Adrenal gland (tissue), 12 donors: ENCODE results near the gene SFXN5. TPM values are rescaled to one million over a fixed set of nuclear protein-coding genes. Genes with fewer than 3 reads are reported as not detected.

ENCODE experiments used
- DNase-seq, 7 donors: peaks; one replicate each; pipeline ENCODE4 v3.0.0-alpha.2; 2019 to 2020
- H3K27ac ChIP-seq, 5 donors: fragments of 200-600 bp; sonication (generic) in 4 of 5; 1 replicate in 3 of 5; 2 replicates in 2 of 5; pipeline versions ENCODE4 v1.5.1 to v1.8.0; 2016 to 2020; ENCODE audit warnings: mild to moderate bottlenecking in 1 of 5
- H3K27me3 ChIP-seq: fragments of 200-600 bp; 2 replicates; pipeline ENCODE4 v1.8.0; 2021
- H3K36me3 ChIP-seq, 2 donors: fragments of 200-600 bp; replicated peaks in 1 of 2; 1 replicate in 1 of 2; 2 replicates in 1 of 2; pipeline versions ENCODE4 v1.5.1 to v1.8.0; 2018 to 2022
- H3K4me1 ChIP-seq, 2 donors: fragments of 200-600 bp; replicated peaks in 1 of 2; 1 replicate in 1 of 2; 2 replicates in 1 of 2; pipeline versions ENCODE4 v1.5.1 to v1.8.0; 2018 to 2021
- H3K4me3 ChIP-seq, 4 donors: fragments of 200-600 bp; sonication (generic) in 3 of 4; one replicate each; pipeline ENCODE4 v1.5.1; 2016 to 2018
- H3K9me3 ChIP-seq, 3 donors: fragments of 200-600 bp; sonication (generic) in 1 of 3; replicated peaks in 1 of 3; 1 replicate in 2 of 3; 2 replicates in 1 of 3; pipeline versions ENCODE4 v1.5.1 to v1.8.0; 2016 to 2021
- CTCF ChIP-seq, 6 experiments: fragments of 450-650 bp in 4 of 6; fragments of 200-600 bp in 2 of 6; sonication (generic) in 1 of 6; IDR thresholded peaks; 1 replicate in 5 of 6; 2 replicates in 1 of 6; pipeline versions ENCODE4 v1.5.1 to v1.8.0; 2016 to 2021; ENCODE audit warnings: antibody characterized with exemption in 6 of 6, mild to moderate bottlenecking in 2 of 6, moderate library complexity in 1 of 6
- POLR2A ChIP-seq, 2 donors: fragments of 450-650 bp; IDR thresholded peaks; one replicate each; pipeline ENCODE4 v1.6.1; 2017; ENCODE audit warnings: antibody characterized with exemption in 2 of 2, mild to moderate bottlenecking in 2 of 2, moderate library complexity in 1 of 2
- WGBS, 4 donors: extraction: QIAGEN DNeasy Blood & Tissue Kit in 2 of 4; methylation state at CpG; one replicate each; pipeline versions ENCODE4 v1.1.5 to v1.1.7; 2013 to 2017; 5-methylcytosine and 5-hydroxymethylcytosine counted together
- intact Hi-C, 2 donors: fragments of 100-400 bp; cut with DNase I; formaldehyde crosslinking; loops; one replicate each; pipeline versions ENCODE4 v1.14.1 to v1.15.0; 2022 to 2023
- polyA plus RNA-seq, 3 donors: library from polyadenylated mRNA; stranded (reverse); fragments of 200-250 nt in 2 of 3; fragments of 350-450 nt in 1 of 3; fragmentation: Illumina TruSeq in 1 of 3; extraction: RNeasy Lipid Tissue Mini Kit (QIAGEN cat#74804) in 1 of 3; gene quantifications; one replicate each; pipeline ENCODE4 v1.2.3, GENCODE V29; 2013 to 2014
- total RNA-seq, 9 donors: library from RNA; depleted of rRNA in 4 of 9; stranded (reverse); fragments of >200 nt in 4 of 9; fragments of 120-200 nt in 1 of 9; fragmentation: NEBNext Ultra II Directional in 1 of 9; extraction: Animal tissue kit (Norgen Biotek cat#: 25700) in 1 of 9; gene quantifications; one replicate each; pipeline versions ENCODE4 v1.1.0 to v1.2.4, GENCODE V29; 2013 to 2023
- donor health status: healthy with polysubstance abuse.
- donor health status: Bipolar disorder and iron deficiency.
- donor health status: DM: yes; HTN: yes; CAD: no.
- donor health status: DM: no; HTN: no; CAD: no.
- donor health status: DM: no; HTN: no; CAD: no.
- donor health status: DM: yes; HTN: yes; CAD: no.

SFXN5 gene
- total and polyA plus RNA-seq, 12 donors: 12.2 to 56.5 (median 32.7) TPM

GRCh38 chr2:73050121-73050545 is 21.4 kb downstream of the SFXN5 start:
- no peak for DNase-seq
- intact Hi-C loops: loop anchor here in 1 of 2 donors (10.0 kb wide), 1 partner anchor 65 kb away; no protein-coding TSS in a partner anchor

GRCh38 chr2:73043929-73044832 is 27.3 kb downstream of the SFXN5 start:
- intact Hi-C loops: no loop called here
- no peaks in the 10 kb centered on the region for H3K9me3 ChIP-seq
- peaks cover 0 to 11% of the 10 kb centered on the region in 2 donors for H3K36me3 ChIP-seq
- H3K27me3 ChIP-seq: no peaks in the 10 kb centered on the region
- TF ChIP-seq POLR2A (IDR thresholded peaks at IDR 0.05) (no peak), CTCF (IDR thresholded peaks at IDR 0.05) (no peak)
- DNase-seq: peak in 6 of 7 donors; percentile 25 to 70 (median 52)
- H3K4me3 ChIP-seq: no peak overlapping the region
- peak overlapping the region in 4 of 5 donors; percentile 26 to 63 (median 48) for H3K27ac ChIP-seq
- peaks cover 0 to 3% of the 10 kb centered on the region in 2 donors for H3K4me1 ChIP-seq
- 79 to 86% (median 82%) methylated on average over 10 to 12 of the region's 12 CpGs for WGBS, 4 donors

More at GRCh38 chr2:73050121-73050545, 21.4 kb downstream of the SFXN5 start:
- TF ChIP-seq CTCF (IDR thresholded peaks at IDR 0.05): no peak
- TF ChIP-seq POLR2A (IDR thresholded peaks at IDR 0.05): no peak
- Histone ChIP-seq H3K4me3 (no peak overlapping the region), H3K27ac (no peak overlapping the region), H3K27me3 (no peaks in the 10 kb centered on the region), H3K36me3 (no peaks in the 10 kb centered on the region), H3K9me3 (no peaks in the 10 kb centered on the region), H3K4me1 (no peaks in the 10 kb centered on the region)
- WGBS, 4 donors: 90 to 100% (median 91%) methylated on average over 2 to 6 of the region's 6 CpGs

GRCh38 chr2:73043276-73043675 is 28.2 kb downstream of the SFXN5 start:
- Histone ChIP-seq H3K27ac (no peak overlapping the region), H3K36me3 (peaks cover 0 to 11% of the 10 kb centered on the region in 2 donors), H3K4me3 (no peak overlapping the region), H3K27me3 (no peaks in the 10 kb centered on the region), H3K4me1 (peaks cover 0 to 3% of the 10 kb centered on the region in 2 donors), H3K9me3 (no peaks in the 10 kb centered on the region)
- DNase-seq: no peak
- TF ChIP-seq CTCF (IDR thresholded peaks at IDR 0.05): no peak
- TF ChIP-seq POLR2A (IDR thresholded peaks at IDR 0.05): no peak
- 88 to 90% (median 89%) methylated on average over 5 of the region's 5 CpGs for WGBS, 4 donors
- intact Hi-C loops: no loop called here

GRCh38 chr2:73037947-73038585 is 33.4 kb downstream of the SFXN5 start:
- WGBS, 4 donors: 89 to 95% (median 90%) methylated on average over 6 of the region's 6 CpGs
- TF ChIP-seq POLR2A (IDR thresholded peaks at IDR 0.05) (no peak), CTCF (IDR thresholded peaks at IDR 0.05) (no peak)
- H3K4me1 ChIP-seq: no peaks in the 10 kb centered on the region
- DNase-seq: no peak
- no peaks in the 10 kb centered on the region for H3K9me3 ChIP-seq
- intact Hi-C loops: no loop called here
- no peak overlapping the region for H3K27ac ChIP-seq
- no peaks in the 10 kb centered on the region for H3K27me3 ChIP-seq
- peaks cover 0 to 11% of the 10 kb centered on the region in 2 donors for H3K36me3 ChIP-seq
- H3K4me3 ChIP-seq: no peak overlapping the region
